GM12878 (cell line): ENCODE data around the gene SURF6.

Source experiments
- EGR1 ChIP-seq, 2 experiments: IDR thresholded peaks; 1 replicate in 1 of 2; 2 replicates in 1 of 2; pipeline ENCODE4 v1.6.1; 2011 to 2012; ENCODE audit warnings: low read depth in 2 of 2, low read length in 2 of 2, borderline replicate concordance in 1 of 2, mild to moderate bottlenecking in 1 of 2, moderate library complexity in 1 of 2
- HCFC1 ChIP-seq: fragments of 150-350 bp; IDR thresholded peaks from 2 replicates; pipeline ENCODE4 v1.6.1; 2014; ENCODE audit warnings: low read length
- HDAC6 ChIP-seq: fragments of 200-600 bp; sonication (generic); IDR thresholded peaks from one replicate; pipeline ENCODE4 v1.8.0; 2017; ENCODE audit warnings: antibody characterized with exemption; ENCODE audit not compliant: unreplicated experiment
- IKZF1 ChIP-seq: fragments of 450-650 bp; conservative IDR thresholded peaks from 2 replicates; pipeline ENCODE4 v1.6.1; 2017; ENCODE audit warnings: antibody characterized with exemption, mild to moderate bottlenecking
- KDM1A ChIP-seq: fragments of 200-600 bp; sonication (generic); IDR thresholded peaks from 2 replicates; pipeline ENCODE4 v1.6.1; 2016; ENCODE audit warnings: borderline replicate concordance
- POLR2A ChIP-seq: IDR thresholded peaks from 2 replicates; pipeline ENCODE4 v1.6.1; 2011; ENCODE audit warnings: low read depth, mild to moderate bottlenecking, low read length
- POLR2AphosphoS2 ChIP-seq: IDR thresholded peaks from 2 replicates; pipeline ENCODE4 v1.6.1; 2011; ENCODE audit warnings: low read depth, mild to moderate bottlenecking, low read length, improper control_type of control experiment, moderate library complexity
- TAF1 ChIP-seq: IDR thresholded peaks from 2 replicates; pipeline ENCODE4 v1.6.1; 2011; ENCODE audit warnings: mild to moderate bottlenecking, low read depth, low read length, borderline replicate concordance
- TF ChIP-seq, protein P1 (sequence below): fragments of 450-650 bp; conservative IDR thresholded peaks from 2 replicates; pipeline ENCODE4 v1.6.1; 2017; ENCODE audit warnings: mild to moderate bottlenecking, moderate library complexity
- TF ChIP-seq, protein P2 (sequence below), 3 experiments: IDR thresholded peaks in 2 of 3; conservative IDR thresholded peaks in 1 of 3; 2 replicates each; pipeline ENCODE4 v1.5.1; 2011; ENCODE audit warnings: low read depth in 3 of 3, low read length in 3 of 3, mild to moderate bottlenecking in 3 of 3, control low read depth in 2 of 3, moderate library complexity in 2 of 3, inconsistent platforms in 1 of 3, mixed read lengths in 1 of 3; ENCODE audit not compliant: control insufficient read depth in 2 of 3, insufficient read depth in 1 of 3; ENCODE audit errors: extremely low read depth in 1 of 3
- TF ChIP-seq, protein P3 (sequence below): fragments of 450-650 bp; IDR thresholded peaks from 2 replicates; pipeline ENCODE4 v1.6.1; 2018; ENCODE audit warnings: mild to moderate bottlenecking, low read depth, moderate library complexity; ENCODE audit not compliant: partially characterized antibody
- TF ChIP-seq, protein P4 (sequence below): fragments of 450-650 bp; IDR thresholded peaks from 2 replicates; pipeline ENCODE4 v1.6.1; 2014; ENCODE audit warnings: mild to moderate bottlenecking

DNA sequence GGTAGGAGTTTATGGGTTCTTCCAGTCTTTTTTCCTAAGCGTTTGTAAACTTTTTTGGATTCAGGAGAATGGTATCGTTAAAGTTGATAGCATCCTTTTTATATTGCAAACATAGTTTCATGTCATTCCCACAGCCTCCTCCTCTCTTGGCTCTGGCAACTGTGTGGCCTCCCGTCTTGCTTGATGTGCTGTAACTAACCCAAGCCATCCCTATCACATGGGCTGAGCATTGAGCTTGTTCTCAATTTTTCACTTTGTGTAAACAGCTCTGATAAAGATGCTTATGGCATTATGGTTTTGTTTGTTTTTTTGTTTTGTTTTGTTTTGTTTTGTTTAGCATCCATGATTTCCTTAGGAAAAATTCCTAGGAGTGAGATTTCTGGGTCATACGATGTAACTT is 44.7 kb upstream of the SURF6 start:
- TF ChIP-seq, protein P1, sequence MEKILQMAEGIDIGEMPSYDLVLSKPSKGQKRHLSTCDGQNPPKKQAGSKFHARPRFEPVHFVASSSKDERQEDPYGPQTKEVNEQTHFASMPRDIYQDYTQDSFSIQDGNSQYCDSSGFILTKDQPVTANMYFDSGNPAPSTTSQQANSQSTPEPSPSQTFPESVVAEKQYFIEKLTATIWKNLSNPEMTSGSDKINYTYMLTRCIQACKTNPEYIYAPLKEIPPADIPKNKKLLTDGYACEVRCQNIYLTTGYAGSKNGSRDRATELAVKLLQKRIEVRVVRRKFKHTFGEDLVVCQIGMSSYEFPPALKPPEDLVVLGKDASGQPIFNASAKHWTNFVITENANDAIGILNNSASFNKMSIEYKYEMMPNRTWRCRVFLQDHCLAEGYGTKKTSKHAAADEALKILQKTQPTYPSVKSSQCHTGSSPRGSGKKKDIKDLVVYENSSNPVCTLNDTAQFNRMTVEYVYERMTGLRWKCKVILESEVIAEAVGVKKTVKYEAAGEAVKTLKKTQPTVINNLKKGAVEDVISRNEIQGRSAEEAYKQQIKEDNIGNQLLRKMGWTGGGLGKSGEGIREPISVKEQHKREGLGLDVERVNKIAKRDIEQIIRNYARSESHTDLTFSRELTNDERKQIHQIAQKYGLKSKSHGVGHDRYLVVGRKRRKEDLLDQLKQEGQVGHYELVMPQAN, result no peak
- no peak for TF ChIP-seq EGR1 (IDR thresholded peaks at IDR 0.05; ENCODE audit: borderline replicate concordance in 1 of 2, low read depth in 2 of 2, low read length in 2 of 2)
- TF ChIP-seq, protein P2, sequence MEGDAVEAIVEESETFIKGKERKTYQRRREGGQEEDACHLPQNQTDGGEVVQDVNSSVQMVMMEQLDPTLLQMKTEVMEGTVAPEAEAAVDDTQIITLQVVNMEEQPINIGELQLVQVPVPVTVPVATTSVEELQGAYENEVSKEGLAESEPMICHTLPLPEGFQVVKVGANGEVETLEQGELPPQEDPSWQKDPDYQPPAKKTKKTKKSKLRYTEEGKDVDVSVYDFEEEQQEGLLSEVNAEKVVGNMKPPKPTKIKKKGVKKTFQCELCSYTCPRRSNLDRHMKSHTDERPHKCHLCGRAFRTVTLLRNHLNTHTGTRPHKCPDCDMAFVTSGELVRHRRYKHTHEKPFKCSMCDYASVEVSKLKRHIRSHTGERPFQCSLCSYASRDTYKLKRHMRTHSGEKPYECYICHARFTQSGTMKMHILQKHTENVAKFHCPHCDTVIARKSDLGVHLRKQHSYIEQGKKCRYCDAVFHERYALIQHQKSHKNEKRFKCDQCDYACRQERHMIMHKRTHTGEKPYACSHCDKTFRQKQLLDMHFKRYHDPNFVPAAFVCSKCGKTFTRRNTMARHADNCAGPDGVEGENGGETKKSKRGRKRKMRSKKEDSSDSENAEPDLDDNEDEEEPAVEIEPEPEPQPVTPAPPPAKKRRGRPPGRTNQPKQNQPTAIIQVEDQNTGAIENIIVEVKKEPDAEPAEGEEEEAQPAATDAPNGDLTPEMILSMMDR (IDR thresholded peaks at IDR 0.05 in 2 of 3, conservative IDR thresholded peaks at IDR 0.05 in 1 of 3; ENCODE audit: control insufficient read depth in 2 of 3, extremely low read depth in 1 of 3, insufficient read depth in 1 of 3, low read depth in 3 of 3, low read length in 3 of 3), result no peak
- no peak for TF ChIP-seq KDM1A
- TF ChIP-seq, protein P3, sequence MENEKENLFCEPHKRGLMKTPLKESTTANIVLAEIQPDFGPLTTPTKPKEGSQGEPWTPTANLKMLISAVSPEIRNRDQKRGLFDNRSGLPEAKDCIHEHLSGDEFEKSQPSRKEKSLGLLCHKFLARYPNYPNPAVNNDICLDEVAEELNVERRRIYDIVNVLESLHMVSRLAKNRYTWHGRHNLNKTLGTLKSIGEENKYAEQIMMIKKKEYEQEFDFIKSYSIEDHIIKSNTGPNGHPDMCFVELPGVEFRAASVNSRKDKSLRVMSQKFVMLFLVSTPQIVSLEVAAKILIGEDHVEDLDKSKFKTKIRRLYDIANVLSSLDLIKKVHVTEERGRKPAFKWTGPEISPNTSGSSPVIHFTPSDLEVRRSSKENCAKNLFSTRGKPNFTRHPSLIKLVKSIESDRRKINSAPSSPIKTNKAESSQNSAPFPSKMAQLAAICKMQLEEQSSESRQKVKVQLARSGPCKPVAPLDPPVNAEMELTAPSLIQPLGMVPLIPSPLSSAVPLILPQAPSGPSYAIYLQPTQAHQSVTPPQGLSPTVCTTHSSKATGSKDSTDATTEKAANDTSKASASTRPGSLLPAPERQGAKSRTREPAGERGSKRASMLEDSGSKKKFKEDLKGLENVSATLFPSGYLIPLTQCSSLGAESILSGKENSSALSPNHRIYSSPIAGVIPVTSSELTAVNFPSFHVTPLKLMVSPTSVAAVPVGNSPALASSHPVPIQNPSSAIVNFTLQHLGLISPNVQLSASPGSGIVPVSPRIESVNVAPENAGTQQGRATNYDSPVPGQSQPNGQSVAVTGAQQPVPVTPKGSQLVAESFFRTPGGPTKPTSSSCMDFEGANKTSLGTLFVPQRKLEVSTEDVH, result no peak
- no peak for TF ChIP-seq POLR2A
- no peak for TF ChIP-seq HDAC6
- TF ChIP-seq, protein P4, sequence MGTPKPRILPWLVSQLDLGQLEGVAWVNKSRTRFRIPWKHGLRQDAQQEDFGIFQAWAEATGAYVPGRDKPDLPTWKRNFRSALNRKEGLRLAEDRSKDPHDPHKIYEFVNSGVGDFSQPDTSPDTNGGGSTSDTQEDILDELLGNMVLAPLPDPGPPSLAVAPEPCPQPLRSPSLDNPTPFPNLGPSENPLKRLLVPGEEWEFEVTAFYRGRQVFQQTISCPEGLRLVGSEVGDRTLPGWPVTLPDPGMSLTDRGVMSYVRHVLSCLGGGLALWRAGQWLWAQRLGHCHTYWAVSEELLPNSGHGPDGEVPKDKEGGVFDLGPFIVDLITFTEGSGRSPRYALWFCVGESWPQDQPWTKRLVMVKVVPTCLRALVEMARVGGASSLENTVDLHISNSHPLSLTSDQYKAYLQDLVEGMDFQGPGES, result no peak
- TF ChIP-seq HCFC1, result no peak
- TF ChIP-seq POLR2AphosphoS2, result no peak
- TF ChIP-seq IKZF1, result no peak
- TF ChIP-seq TAF1, result no peak
